Parathyroid adenoma (tissue), 2 donors: Measurements from ENCODE around the gene NCKAP5.

Experiments
- H2AFZ ChIP-seq: fragments of 300-600 bp; sonication (generic); one replicate; pipeline ENCODE4 v1.7.0; 2017; ENCODE audit warnings: antibody characterized with exemption, mild to moderate bottlenecking
- H3K27ac ChIP-seq: fragments of 300-600 bp; sonication (generic); one replicate; pipeline ENCODE4 v1.7.0; 2017
- H3K27me3 ChIP-seq: fragments of 300-600 bp; sonication (generic); one replicate; pipeline ENCODE4 v1.7.0; 2017; ENCODE audit warnings: low read length; ENCODE audit not compliant: control insufficient read depth, insufficient read depth
- H3K36me3 ChIP-seq: fragments of 300-600 bp; sonication (generic); one replicate; pipeline ENCODE4 v1.7.0; 2017; ENCODE audit warnings: low read length; ENCODE audit not compliant: control insufficient read depth, insufficient read depth
- H3K4me1 ChIP-seq: fragments of 300-600 bp; sonication (generic); one replicate; pipeline ENCODE4 v1.7.0; 2017; ENCODE audit warnings: control low read depth
- H3K4me2 ChIP-seq: fragments of 300-600 bp; sonication (generic); one replicate; pipeline ENCODE4 v1.7.0; 2017; ENCODE audit warnings: low read length
- H3K4me3 ChIP-seq: fragments of 300-600 bp; sonication (generic); one replicate; pipeline ENCODE4 v1.7.0; 2017; ENCODE audit warnings: low read depth, low read length
- H3K79me2 ChIP-seq: fragments of 300-600 bp; sonication (generic); one replicate; pipeline ENCODE4 v1.7.0; 2017; ENCODE audit warnings: control low read depth
- H3K9ac ChIP-seq: fragments of 300-600 bp; sonication (generic); one replicate; pipeline ENCODE4 v1.7.0; 2017; ENCODE audit warnings: mild to moderate bottlenecking
- H3K9me3 ChIP-seq: fragments of 300-600 bp; sonication (generic); one replicate; pipeline ENCODE4 v1.7.0; 2017; ENCODE audit warnings: low read length; ENCODE audit not compliant: control insufficient read depth
- CTCF ChIP-seq: fragments of 300-600 bp; sonication (generic); IDR thresholded peaks from one replicate; pipeline ENCODE4 v1.7.0; 2017; ENCODE audit warnings: antibody characterized with exemption, mild to moderate bottlenecking
- donor health status: primary hyperparathyroidism.

Gene NCKAP5

GRCh38 chr2:133495226-133495625 is 73.0 kb downstream of the NCKAP5 start:
- Histone ChIP-seq H3K4me2 (no peak overlapping the region), H3K4me3 (no peak overlapping the region), H3K9me3 (no peaks in the 10 kb centered on the region), H3K27ac (no peak overlapping the region), H3K9ac (no peak overlapping the region), H3K79me2 (no peaks in the 10 kb centered on the region), H3K4me1 (no peaks in the 10 kb centered on the region), H3K36me3 (no peaks in the 10 kb centered on the region), H2AFZ (no peak overlapping the region), H3K27me3 (no peaks in the 10 kb centered on the region)
- no peak for TF ChIP-seq CTCF

- H3K4me1 ChIP-seq: peaks cover 5% of the 10 kb centered on the region
- no peaks in the 10 kb centered on the region for H3K9me3 ChIP-seq
- H3K79me2 ChIP-seq: no peaks in the 10 kb centered on the region
- H3K27me3 ChIP-seq: no peaks in the 10 kb centered on the region
- no peak overlapping the region for H3K4me2 ChIP-seq
- H3K27ac ChIP-seq: no peak overlapping the region
- H3K9ac ChIP-seq: no peak overlapping the region
- H2AFZ ChIP-seq: no peak overlapping the region
- H3K36me3 ChIP-seq: no peaks in the 10 kb centered on the region
- H3K4me3 ChIP-seq: no peak overlapping the region
- no peak for TF ChIP-seq CTCF
These were observed 75.4 kb downstream of the NCKAP5 start for GRCh38 chr2:133492719-133493380.

- H3K9me3 ChIP-seq: no peaks in the 10 kb centered on the region
- H2AFZ ChIP-seq: no peak overlapping the region
- no peaks in the 10 kb centered on the region for H3K27me3 ChIP-seq
- no peak overlapping the region for H3K4me2 ChIP-seq
- no peak for TF ChIP-seq CTCF
- H3K79me2 ChIP-seq: no peaks in the 10 kb centered on the region
- no peak overlapping the region for H3K4me3 ChIP-seq
- H3K36me3 ChIP-seq: no peaks in the 10 kb centered on the region
- no peak overlapping the region for H3K27ac ChIP-seq
- H3K9ac ChIP-seq: no peak overlapping the region
- H3K4me1 ChIP-seq: peaks cover 5% of the 10 kb centered on the region
These were observed 77.8 kb downstream of the NCKAP5 start for GRCh38 chr2:133490411-133490980.

- no peak overlapping the region for H2AFZ ChIP-seq
- H3K27ac ChIP-seq: no peak overlapping the region
- H3K4me2 ChIP-seq: no peak overlapping the region
- no peaks in the 10 kb centered on the region for H3K9me3 ChIP-seq
- TF ChIP-seq CTCF: no peak
- no peak overlapping the region for H3K4me3 ChIP-seq
- no peaks in the 10 kb centered on the region for H3K36me3 ChIP-seq
- no peaks in the 10 kb centered on the region for H3K79me2 ChIP-seq
- no peaks in the 10 kb centered on the region for H3K27me3 ChIP-seq
- H3K4me1 ChIP-seq: peaks cover 5% of the 10 kb centered on the region
- no peak overlapping the region for H3K9ac ChIP-seq
These were observed 78.4 kb downstream of the NCKAP5 start for GRCh38 chr2:133489641-133490410.
